H1 (cell line): Measurements from ENCODE around the gene PDGFD. TPM values are rescaled to one million over a fixed set of nuclear protein-coding genes. Genes with fewer than 3 reads are reported as not detected.

Source experiments
- CTCF ChIA-PET: fragments of 300-600 bp; sonication (Branson Sonifier 250); formaldehyde crosslinking; loops from one replicate; lab custom pipeline; 2021; ENCODE audit not compliant: partially characterized antibody; lab: Charles Lee
- POLR2A ChIA-PET: fragments of 300-600 bp; sonication (Branson Sonifier 250); formaldehyde crosslinking; loops from one replicate; lab custom pipeline; 2021; ENCODE audit warnings: inconsistent platforms; ENCODE audit not compliant: partially characterized antibody; lab: Charles Lee
- DNase-seq, 2 experiments: peaks; one replicate each; pipeline versions ENCODE4 v3.0.0 to v3.0.0-alpha.2; 2010 to 2022; ENCODE audit warnings: low spot score in 2 of 2, low read depth in 1 of 2, mixed read lengths in 1 of 2
- FAIRE-seq: peaks from 2 replicates; lab custom pipeline; 2011; peaks lifted over from hg19 to GRCh38; lab: Jason Lieb, UNC
- H2AFZ ChIP-seq: 2 replicates; pipeline ENCODE4 v1.8.1; 2012; ENCODE audit warnings: low read length, inconsistent platforms
- H2AK5ac ChIP-seq: 2 replicates; pipeline ENCODE4 v1.6.1; 2013; ENCODE audit warnings: low read depth, low read length
- H2BK120ac ChIP-seq: replicated peaks from 2 replicates; pipeline ENCODE3; 2013; ENCODE audit warnings: low read depth, low read length, inconsistent platforms
- H2BK12ac ChIP-seq: 2 replicates; pipeline ENCODE4 v1.6.1; 2013; ENCODE audit warnings: low read depth, low read length
- H2BK15ac ChIP-seq: 2 replicates; pipeline ENCODE4 v1.6.1; 2013; ENCODE audit warnings: low read length
- H2BK20ac ChIP-seq: 2 replicates; pipeline ENCODE4 v1.6.1; 2013; ENCODE audit warnings: low read length
- H2BK5ac ChIP-seq: 2 replicates; pipeline ENCODE4 v1.6.1; 2013; ENCODE audit warnings: low read depth, low read length
- H3K14ac ChIP-seq: 2 replicates; pipeline ENCODE4 v1.6.1; 2013; ENCODE audit warnings: inconsistent platforms; ENCODE audit not compliant: insufficient read length
- H3K18ac ChIP-seq: 2 replicates; pipeline ENCODE4 v1.6.1; 2013; ENCODE audit warnings: low read length; ENCODE audit errors: extremely low read depth
- H3K23ac ChIP-seq: 2 replicates; pipeline ENCODE4 v1.6.1; 2013; ENCODE audit warnings: inconsistent platforms; ENCODE audit not compliant: insufficient read length
- H3K23me2 ChIP-seq: 2 replicates; pipeline ENCODE4 v1.6.1; 2013; ENCODE audit warnings: low read depth, low read length
- H3K27ac ChIP-seq: 2 replicates; pipeline ENCODE4 v1.6.1; 2011; ENCODE audit warnings: low read depth, low read length, inconsistent platforms
- H3K27me3 ChIP-seq, 4 experiments: replicated peaks in 1 of 4; 1 replicate in 1 of 4; 2 replicates in 3 of 4; pipeline versions ENCODE4 v1.6.1 to v1.8.1; 2011 to 2013; ENCODE audit warnings: low read length in 3 of 4, mild to moderate bottlenecking in 3 of 4, inconsistent platforms in 2 of 4, mixed read lengths in 2 of 4, moderate library complexity in 1 of 4; ENCODE audit not compliant: control insufficient read depth in 3 of 4, insufficient read depth in 3 of 4; ENCODE audit errors: extremely low read depth in 1 of 4
- H3K36me3 ChIP-seq, 4 experiments: 2 replicates each; pipeline versions ENCODE4 v1.6.1 to v1.8.1; 2011 to 2013; ENCODE audit warnings: mild to moderate bottlenecking in 4 of 4, low read length in 3 of 4, moderate library complexity in 2 of 4, control low read depth in 1 of 4, inconsistent platforms in 1 of 4; ENCODE audit not compliant: insufficient read depth in 4 of 4, control insufficient read depth in 2 of 4
- H3K4ac ChIP-seq: replicated peaks from 2 replicates; pipeline ENCODE3; 2013; ENCODE audit warnings: low read length, low read depth, mixed read lengths, inconsistent platforms; ENCODE audit not compliant: insufficient read length
- H3K4me1 ChIP-seq, 4 experiments: replicated peaks in 1 of 4; 1 replicate in 1 of 4; 2 replicates in 3 of 4; pipeline versions ENCODE4 v1.6.1 to v1.8.1; 2011 to 2013; ENCODE audit warnings: low read length in 3 of 4, inconsistent platforms in 2 of 4, mixed read lengths in 1 of 4; ENCODE audit not compliant: insufficient read depth in 4 of 4, control insufficient read depth in 3 of 4
- H3K4me2 ChIP-seq, 2 experiments: 2 replicates each; pipeline versions ENCODE4 v1.6.1 to v1.8.1; 2011 to 2013; ENCODE audit warnings: low read depth in 2 of 2, low read length in 2 of 2, control low read depth in 1 of 2, inconsistent platforms in 1 of 2, mild to moderate bottlenecking in 1 of 2; ENCODE audit not compliant: insufficient read depth in 1 of 2
- H3K4me3 ChIP-seq, 4 experiments: fragments of 200-600, 300-600 bp in 1 of 4; sonication (generic), shearing (Covaris generic), sonication (Bioruptor Twin) in 1 of 4; 2 replicates each; pipeline versions ENCODE4 v1.5.1 to v1.8.1; 2011 to 2016; ENCODE audit warnings: low read length in 4 of 4, low read depth in 3 of 4, control low read depth in 2 of 4, inconsistent platforms in 2 of 4, mild to moderate bottlenecking in 2 of 4, mixed read lengths in 1 of 4, moderate library complexity in 1 of 4; ENCODE audit not compliant: insufficient read depth in 2 of 4; ENCODE audit errors: extremely low read depth in 1 of 4
- H3K56ac ChIP-seq: replicated peaks from 2 replicates; pipeline ENCODE3; 2013; ENCODE audit warnings: low read depth, mild to moderate bottlenecking, mixed read lengths, low read length, inconsistent platforms; ENCODE audit not compliant: insufficient read length
- H3K79me1 ChIP-seq: 2 replicates; pipeline ENCODE4 v1.6.1; 2013; ENCODE audit warnings: low read depth, low read length, control low read depth
- H3K79me2 ChIP-seq, 2 experiments: 2 replicates each; pipeline versions ENCODE4 v1.6.1 to v1.8.1; 2012 to 2013; ENCODE audit warnings: low read length in 2 of 2, mild to moderate bottlenecking in 2 of 2, inconsistent platforms in 1 of 2; ENCODE audit not compliant: insufficient read depth in 2 of 2, control insufficient read depth in 1 of 2
- H3K9ac ChIP-seq, 4 experiments: replicated peaks in 1 of 4; 1 replicate in 1 of 4; 2 replicates in 3 of 4; pipeline versions ENCODE4 v1.6.1 to v1.8.1; 2011 to 2013; ENCODE audit warnings: low read depth in 3 of 4, low read length in 3 of 4, control low read depth in 2 of 4, mild to moderate bottlenecking in 2 of 4, moderate library complexity in 2 of 4, inconsistent platforms in 1 of 4; ENCODE audit errors: extremely low read depth in 1 of 4
- H3K9me3 ChIP-seq, 2 experiments: 2 replicates each; pipeline versions ENCODE4 v1.6.1 to v1.8.1; 2012 to 2013; ENCODE audit warnings: mild to moderate bottlenecking in 2 of 2, moderate library complexity in 2 of 2, control low read depth in 1 of 2, inconsistent platforms in 1 of 2, low read depth in 1 of 2, low read length in 1 of 2, mixed read lengths in 1 of 2; ENCODE audit not compliant: insufficient read depth in 2 of 2
- H4K20me1 ChIP-seq, 2 experiments: replicated peaks in 1 of 2; 2 replicates each; pipeline versions ENCODE3 to v1.8.1; 2011 to 2013; ENCODE audit warnings: inconsistent platforms in 2 of 2, low read length in 2 of 2, mild to moderate bottlenecking in 1 of 2; ENCODE audit not compliant: insufficient read depth in 2 of 2, control insufficient read depth in 1 of 2
- H4K5ac ChIP-seq: 2 replicates; pipeline ENCODE4 v1.6.1; 2013; ENCODE audit warnings: low read length, low read depth, mixed read lengths, inconsistent platforms; ENCODE audit not compliant: insufficient read length
- H4K8ac ChIP-seq: 2 replicates; pipeline ENCODE4 v1.8.0; 2013; ENCODE audit warnings: mild to moderate bottlenecking, moderate library complexity, low read length, inconsistent platforms; ENCODE audit not compliant: insufficient read depth; ENCODE audit errors: extremely low read depth
- H4K91ac ChIP-seq: replicated peaks from 2 replicates; pipeline ENCODE3; 2013; ENCODE audit warnings: low read length, mixed read lengths, inconsistent platforms; ENCODE audit not compliant: insufficient read length
- BACH1 ChIP-seq: IDR thresholded peaks from 2 replicates; pipeline ENCODE4 v1.6.1; 2012; ENCODE audit warnings: low read length, improper control_type of control experiment
- CBX5 ChIP-seq: fragments of 300-800, 300-1000 bp; sonication (generic); IDR thresholded peaks from 2 replicates; pipeline ENCODE4 v1.7.1; 2016; ENCODE audit warnings: antibody characterized with exemption, low read length, low read depth
- CTBP2 ChIP-seq: IDR thresholded peaks from 2 replicates; pipeline ENCODE4 v1.7.0; 2011; ENCODE audit warnings: borderline replicate concordance, mild to moderate bottlenecking, moderate library complexity, mixed read lengths, low read length; ENCODE audit not compliant: insufficient read depth, insufficient read length
- HDAC6 ChIP-seq: IDR thresholded peaks from one replicate; pipeline ENCODE4 v1.7.1; 2012; ENCODE audit warnings: low read depth, mild to moderate bottlenecking, inconsistent platforms, low read length, moderate library complexity
- JUN ChIP-seq: IDR thresholded peaks from 2 replicates; pipeline ENCODE4 v1.6.1; 2011; ENCODE audit warnings: low read depth, mild to moderate bottlenecking, improper control_type of control experiment, low read length
- RNF2 ChIP-seq: fragments of 200-900, 300-1000 bp; sonication (generic); IDR thresholded peaks from 2 replicates; pipeline ENCODE4 v1.7.1; 2016; ENCODE audit warnings: borderline replicate concordance, low read depth, mild to moderate bottlenecking, antibody characterized with exemption, low read length; ENCODE audit not compliant: poor library complexity, severe bottlenecking; ENCODE audit errors: missing control alignments
- SAP30 ChIP-seq: fragments of 300-600 bp; sonication (generic); IDR thresholded peaks from 2 replicates; pipeline ENCODE4 v1.7.1; 2012; ENCODE audit warnings: low read length, moderate library complexity, mild to moderate bottlenecking, inconsistent platforms; ENCODE audit not compliant: insufficient read depth, insufficient replicate concordance
- TEAD4 ChIP-seq: IDR thresholded peaks from 2 replicates; pipeline ENCODE4 v1.6.1; 2012; ENCODE audit warnings: low read depth, low read length, inconsistent platforms, mixed read lengths
- YY1 ChIP-seq: IDR thresholded peaks from 2 replicates; pipeline ENCODE4 v1.6.1; 2011; ENCODE audit warnings: low read depth, mild to moderate bottlenecking, low read length
- polyA plus RNA-seq, 7 experiments: library from polyadenylated mRNA; depleted of rRNA in 3 of 7; stranded (reverse) in 5 of 7; unstranded in 2 of 7; fragments of >200 nt in 5 of 7; fragments of 200-250 nt in 2 of 7; gene quantifications; 1 replicate in 5 of 7; 2 replicates in 1 of 7; 4 replicates in 1 of 7; pipeline versions ENCODE4 v1.2.1 to v1.2.3, GENCODE V29; 2011 to 2013; ENCODE audit warnings: missing spikeins in 2 of 7, mixed read lengths in 2 of 7
- total RNA-seq: library from RNA; stranded (reverse); fragmentation: NEBNext Ultra II Directional; extraction: Animal tissue kit (Norgen Biotek cat#: 25700); gene quantifications from 2 replicates; pipeline ENCODE4 v1.2.1, GENCODE V29; 2021

PDGFD gene
- total and polyA plus RNA-seq, 2 of the 8 experiments (the other 6 are each of a cell fraction or from before 2014, with no cell fraction given) = 1.1 to 3.9 TPM

DNA sequence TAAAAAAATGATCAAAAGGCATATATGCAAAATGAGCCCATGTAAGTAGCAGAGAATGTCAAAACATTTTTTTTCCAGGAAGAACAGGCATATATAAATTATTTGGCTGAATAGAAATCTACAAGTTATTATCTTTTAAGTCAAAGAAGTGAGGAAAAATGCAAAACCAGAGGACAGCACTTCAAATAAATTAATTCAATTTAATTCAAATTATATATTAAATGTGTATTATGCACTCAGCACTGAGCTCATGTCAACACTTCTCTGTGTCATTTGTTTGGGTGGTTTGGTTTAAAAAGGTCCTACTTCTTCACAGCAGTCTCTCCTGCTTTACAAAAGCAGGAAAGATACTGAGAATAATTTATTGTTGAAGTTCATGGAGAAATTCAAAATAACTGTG, 41.9 kb upstream of the PDGFD start:
- Histone ChIP-seq H3K79me2 (no peaks in the 10 kb centered on the region), H3K4me1 (no peaks in the 10 kb centered on the region), H3K9me3 (no peaks in the 10 kb centered on the region), H3K14ac (no peak overlapping the region), H3K56ac (no peak overlapping the region), H2BK120ac (no peak overlapping the region), H3K27me3 (no peaks in the 10 kb centered on the region), H2BK12ac (no peak overlapping the region), H3K23me2 (no peaks in the 10 kb centered on the region), H2BK5ac (no peak overlapping the region), H3K36me3 (no peaks in the 10 kb centered on the region), H3K23ac (no peak overlapping the region), H4K20me1 (no peaks in the 10 kb centered on the region), H3K27ac (no peak overlapping the region), H4K5ac (no peak overlapping the region), H2AFZ (no peak overlapping the region), H3K4ac (no peak overlapping the region), H4K91ac (no peak overlapping the region), H3K9ac (no peak overlapping the region)
- ChIA-PET CTCF (interaction anchor here (0.9 kb wide), 1 partner anchor 17 kb away, joined by 3 read pairs; no protein-coding TSS in a partner anchor), POLR2A (no interaction called here)
- no peak for FAIRE-seq
- DNase-seq = no peak
- TF ChIP-seq SAP30 = no peak
- no peak for TF ChIP-seq CTBP2
- TF ChIP-seq JUN = no peak
- TF ChIP-seq HDAC6 = no peak
- TF ChIP-seq YY1 = no peak
- TF ChIP-seq RNF2 = no peak
- no peak for TF ChIP-seq CBX5
- no peak for TF ChIP-seq BACH1
- TF ChIP-seq TEAD4 = no peak
- TF ChIP-seq, all 59 proteins: peak for 0
- Histone ChIP-seq H4K8ac (no peak overlapping the region), H3K18ac (no peak overlapping the region), H3K4me2 (no peak overlapping the region), H2AK5ac (no peak overlapping the region), H3K79me1 (no peaks in the 10 kb centered on the region), H2BK20ac (no peak overlapping the region), H2BK15ac (no peak overlapping the region), H3K4me3 (no peak overlapping the region)
